Right hindlimb (tissue), 1 donor: ENCODE results near the gene HSFX4.
"Not testable (repeated sequence)": the region's sequence is repeated elsewhere in the genome, so short reads cannot be mapped to it uniquely, and the experiment has no call there.

Experiments used
- DNase-seq: peaks from one replicate; pipeline ENCODE4 v3.0.0-alpha.2; 2018

HSFX4 gene

DNA sequence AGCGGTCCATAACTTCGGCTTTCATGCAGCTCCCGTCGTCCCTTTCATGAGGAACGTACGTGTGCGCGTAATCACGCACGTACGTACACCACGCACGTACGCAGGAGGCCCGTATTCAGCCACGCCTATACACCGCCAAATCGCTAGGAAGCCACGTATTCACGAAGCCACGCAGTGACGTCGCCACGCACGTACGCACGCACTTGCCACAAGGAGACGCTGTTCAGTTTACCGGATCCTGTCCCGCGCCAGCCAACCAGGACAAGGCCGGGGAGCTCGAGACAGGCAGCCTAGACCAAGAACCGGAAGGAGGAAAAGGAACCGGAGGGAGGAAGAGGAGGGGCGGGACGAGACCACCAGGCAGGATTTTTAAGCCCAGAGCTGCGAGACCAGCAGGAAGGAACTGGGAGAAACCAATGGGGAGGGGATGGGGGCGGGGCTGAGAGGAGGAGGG, 9.1 kb downstream of the HSFX4 start, which contains the start of gene EOLA2:
Gene EOLA2, minus strand, starts transcription at position 65 of the 454 bp plus-strand sequence. CDS start 4,617 bp downstream, outside the sequence.
- peak; percentile 97 for DNase-seq

DNA sequence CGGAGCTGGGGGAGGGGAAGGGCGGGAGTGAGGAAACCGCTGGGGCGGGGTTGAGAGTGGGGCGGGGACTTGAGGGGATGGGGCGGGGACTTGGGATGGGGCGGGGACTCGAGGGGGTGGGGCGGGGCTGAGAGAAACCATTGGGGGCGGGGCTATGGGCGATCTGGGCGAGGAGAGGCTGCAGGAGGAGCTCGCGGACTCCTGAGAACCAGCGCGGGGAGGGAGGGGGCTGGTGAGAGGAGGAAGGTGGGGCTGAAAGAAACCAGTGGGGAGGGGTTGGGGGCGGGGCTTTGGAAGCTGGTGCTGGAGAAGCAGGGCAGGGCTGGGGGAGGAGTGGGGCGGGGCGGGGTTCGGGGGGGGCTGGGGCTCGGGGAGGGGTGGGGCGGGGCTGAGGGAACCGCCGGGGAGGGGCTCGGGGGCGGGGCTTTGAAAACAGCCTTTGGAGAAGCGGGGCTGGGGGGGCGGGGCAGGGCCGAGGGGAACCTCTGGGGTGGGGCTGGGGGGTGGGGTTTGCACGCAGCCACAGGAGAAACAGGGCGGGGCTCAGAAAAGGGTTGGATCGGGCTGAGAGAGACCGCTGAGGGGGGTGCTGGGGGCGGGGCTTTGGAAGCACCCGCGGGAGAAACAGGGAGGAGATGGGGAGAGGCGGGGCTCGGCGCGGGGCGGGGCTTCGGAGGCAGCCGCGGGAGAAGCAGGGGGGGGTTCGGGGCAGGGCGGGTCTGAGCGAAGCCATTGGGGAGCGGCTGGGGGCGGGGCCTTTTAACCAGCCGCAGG, 9.7 kb downstream of the HSFX4 start:
- peak; percentile 96 for DNase-seq

DNA sequence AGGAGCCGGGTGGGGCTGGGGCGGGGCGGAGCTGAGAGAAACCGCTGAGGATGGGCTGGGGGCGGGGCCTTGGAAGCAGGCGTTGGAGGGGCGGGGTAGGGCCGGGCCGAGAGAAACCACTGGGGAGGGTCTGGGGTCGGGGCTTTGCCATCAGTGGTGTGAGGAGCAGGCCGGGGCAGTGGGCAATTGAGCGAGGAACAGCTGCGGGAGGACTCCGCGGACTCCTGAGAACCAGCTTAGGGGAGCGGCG, 10.2 kb downstream of the HSFX4 start:
- DNase-seq: no peak

DNA sequence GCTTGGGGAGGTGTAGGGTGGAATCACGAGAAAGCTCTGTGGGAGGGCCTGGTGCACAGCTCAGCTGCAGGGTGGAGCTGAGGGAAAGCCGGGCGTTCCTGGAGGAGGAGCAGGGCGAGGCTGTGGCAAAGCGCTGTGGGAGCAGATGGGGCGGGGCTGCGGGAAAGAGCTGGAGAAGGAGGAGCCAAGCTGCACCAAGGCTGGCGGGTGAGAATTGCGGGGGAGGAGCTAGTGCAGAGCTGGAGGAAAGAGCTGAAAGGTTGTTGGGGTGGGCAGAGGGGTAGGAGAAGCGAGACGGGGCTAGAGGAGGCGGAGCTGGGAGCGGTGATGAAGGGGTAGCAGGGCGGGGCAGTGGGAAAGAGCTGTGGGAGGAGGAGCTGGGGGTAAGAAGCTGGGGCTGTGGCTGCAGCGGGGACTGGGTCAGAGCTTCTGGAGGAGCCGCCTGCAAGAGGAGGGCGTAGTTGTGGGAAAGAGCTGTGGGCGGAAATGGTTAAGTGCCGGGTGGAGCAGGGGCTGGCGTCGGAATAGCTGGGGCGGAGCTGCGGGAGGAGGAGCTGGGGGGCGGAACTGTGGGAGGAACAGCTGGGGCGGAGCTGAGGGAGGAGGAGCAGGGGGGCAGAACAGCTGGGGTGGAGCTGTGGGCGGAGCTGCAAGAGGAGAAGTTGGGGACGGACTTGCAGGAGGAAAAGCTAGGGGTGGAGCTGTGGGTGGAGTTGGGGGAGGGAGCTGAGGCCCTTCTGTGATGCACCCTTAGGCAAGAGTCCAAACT, 10.7 kb downstream of the HSFX4 start:
- peak; percentile 97 for DNase-seq

DNA sequence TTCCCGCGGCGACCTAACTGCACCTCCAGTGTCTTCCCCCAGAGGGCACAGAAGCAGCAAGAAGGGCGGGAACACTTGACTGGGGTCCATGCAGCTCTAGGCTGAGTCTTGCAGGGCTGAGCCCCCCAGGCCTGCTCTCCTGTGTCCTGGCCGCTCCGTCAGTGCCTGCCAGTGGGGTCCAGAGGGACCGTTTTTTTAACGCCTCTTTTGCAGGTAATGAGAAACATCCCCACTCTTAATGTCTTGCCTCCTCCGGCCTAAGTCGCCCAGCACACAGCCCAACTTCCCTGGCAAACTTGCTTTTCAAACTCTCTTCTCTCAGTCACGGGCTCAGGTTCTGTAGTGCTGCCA, 11.3 kb downstream of the HSFX4 start:
- not testable (repeated sequence) for DNase-seq

DNA sequence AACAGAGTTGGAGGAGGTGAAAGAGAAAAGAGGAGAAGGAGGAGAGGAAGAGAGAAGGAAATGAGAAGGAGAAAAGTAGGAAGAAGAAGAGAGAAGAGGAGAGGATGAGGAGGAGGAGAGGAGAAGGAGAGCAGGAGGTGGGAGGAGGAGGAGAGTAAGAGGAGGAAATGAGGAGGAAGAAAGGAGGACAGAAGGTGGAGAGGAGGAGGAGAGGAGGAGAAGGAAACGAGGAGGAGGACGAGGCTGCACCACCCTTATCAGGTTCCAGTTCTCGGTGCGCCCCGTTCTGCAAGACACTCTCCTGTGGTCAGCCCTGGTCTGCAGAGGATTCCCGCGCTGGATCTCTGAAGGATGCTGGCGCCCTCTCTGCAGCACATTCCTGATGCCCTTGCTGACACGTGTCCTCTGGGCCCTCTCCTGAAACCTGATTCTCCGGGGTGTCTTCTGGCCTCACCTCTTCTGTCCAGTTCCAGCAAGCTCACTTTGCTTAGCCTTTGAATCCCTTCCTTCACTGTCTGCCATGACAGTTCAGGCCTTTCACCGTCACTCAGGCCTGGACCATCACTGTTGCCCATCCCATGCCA, 15.8 kb downstream of the HSFX4 start:
- DNase-seq: not testable (repeated sequence)

DNA sequence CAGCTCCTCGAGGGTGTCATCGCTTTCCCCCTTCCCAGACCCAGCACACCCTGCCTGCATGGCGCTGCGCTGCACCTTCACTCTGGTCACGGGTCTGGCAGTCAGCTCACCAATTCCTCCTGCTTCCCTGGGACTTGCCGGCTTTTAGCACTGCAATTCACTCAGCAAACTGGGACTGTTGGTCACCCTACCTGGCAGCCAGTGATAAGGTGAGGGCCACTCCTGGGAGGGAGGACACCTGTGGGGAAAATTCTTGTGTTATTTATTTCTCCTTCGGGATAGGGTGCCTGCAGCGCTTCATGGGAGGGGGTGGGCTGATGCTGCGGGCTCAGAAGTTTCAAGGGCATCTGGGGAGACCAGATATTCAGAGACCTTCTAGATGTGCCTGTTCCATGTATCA, 16.4 kb downstream of the HSFX4 start:
- DNase-seq: not testable (repeated sequence)

DNA sequence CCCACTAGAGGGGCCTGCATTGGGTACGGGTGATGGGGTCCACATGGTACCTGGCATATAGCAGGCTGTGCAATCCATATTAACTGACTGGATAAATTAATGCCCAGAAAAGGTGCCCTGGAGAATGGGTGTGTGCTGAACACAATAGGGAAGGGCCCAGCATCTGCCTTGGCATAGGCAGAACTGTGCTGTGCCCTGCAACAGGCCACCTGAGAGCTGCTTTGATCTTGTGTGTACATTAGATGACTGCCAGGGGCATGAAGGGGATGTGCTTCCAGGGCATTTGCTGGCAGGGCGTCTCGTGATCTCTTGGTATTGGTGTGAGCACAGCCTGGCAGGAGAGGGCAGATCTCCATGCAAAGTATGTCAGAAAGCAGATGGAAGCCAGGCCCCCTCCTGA, 17.6 kb downstream of the HSFX4 start:
- not testable (repeated sequence) for DNase-seq

DNA sequence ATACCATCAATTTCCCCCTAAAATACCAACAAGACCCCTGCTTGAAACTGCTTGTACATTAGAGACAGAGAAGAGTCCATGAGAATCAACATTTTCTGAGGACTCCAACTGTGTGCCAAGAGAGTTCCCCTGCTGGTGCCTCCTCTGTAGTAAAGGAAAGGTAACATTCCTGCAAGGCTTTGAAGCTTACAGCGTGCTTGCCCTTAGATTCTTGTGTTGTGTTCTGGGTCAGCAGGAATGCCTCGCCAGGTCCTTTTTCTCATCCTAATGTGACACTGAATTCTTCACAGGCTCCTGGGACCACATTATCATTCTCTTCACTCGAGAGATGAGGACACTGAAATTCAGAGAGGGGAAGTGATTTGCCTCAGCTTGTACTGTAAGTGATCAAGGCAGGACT, 18.6 kb downstream of the HSFX4 start:
- DNase-seq: no peak

DNA sequence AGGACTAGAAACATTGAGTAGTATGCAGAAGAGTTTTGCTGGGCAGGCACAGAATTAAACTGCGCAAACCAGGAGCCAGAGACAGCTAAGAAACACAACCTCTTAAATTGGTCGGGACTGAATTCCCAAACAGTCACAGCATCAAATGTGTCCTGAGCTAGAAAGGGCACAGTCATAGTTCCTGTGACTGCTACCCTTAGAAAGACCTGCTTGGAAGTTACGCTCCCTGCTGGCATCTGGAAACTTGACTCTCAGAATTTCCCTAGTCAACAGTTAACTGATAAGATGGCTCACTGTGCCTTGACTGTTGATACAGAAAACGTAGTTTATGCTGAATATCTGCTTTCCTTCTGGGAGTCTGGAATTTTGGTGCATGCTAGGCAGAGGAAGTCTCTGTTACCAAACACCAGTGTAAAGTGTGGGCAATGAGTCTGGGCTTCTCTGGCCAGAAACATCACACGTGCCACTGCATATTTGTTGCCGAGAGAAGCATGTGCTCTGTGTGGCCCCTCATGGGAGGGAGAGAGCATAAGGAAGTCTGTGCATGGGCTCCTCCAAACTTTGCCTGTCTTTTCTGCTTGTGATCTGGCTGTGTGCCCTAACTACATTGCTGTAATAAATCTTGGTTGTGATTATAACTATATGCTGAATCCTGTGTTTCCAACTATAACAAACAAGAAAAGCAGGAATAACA, 20.5 kb downstream of the HSFX4 start:
- DNase-seq: no peak

DNA sequence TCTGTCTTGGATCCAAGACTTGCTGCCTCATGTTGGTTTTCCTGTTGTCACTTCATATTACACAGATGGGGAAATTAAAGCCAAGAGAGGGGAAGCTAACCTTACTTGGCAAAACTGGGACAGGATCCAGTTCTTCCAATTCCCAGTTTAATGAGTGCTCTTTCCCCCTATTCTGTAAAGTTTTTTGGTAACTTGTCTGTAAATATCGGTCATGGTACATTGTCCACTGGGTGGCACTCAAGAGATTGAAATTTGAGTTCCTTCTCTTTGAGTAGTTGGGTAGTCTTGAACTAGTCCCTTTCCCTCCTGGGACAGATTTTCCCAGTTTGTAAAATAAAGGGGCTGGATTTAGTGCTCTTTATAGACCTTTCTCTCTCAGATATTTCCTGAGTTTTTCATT, 21.3 kb downstream of the HSFX4 start:
- no peak for DNase-seq

DNA sequence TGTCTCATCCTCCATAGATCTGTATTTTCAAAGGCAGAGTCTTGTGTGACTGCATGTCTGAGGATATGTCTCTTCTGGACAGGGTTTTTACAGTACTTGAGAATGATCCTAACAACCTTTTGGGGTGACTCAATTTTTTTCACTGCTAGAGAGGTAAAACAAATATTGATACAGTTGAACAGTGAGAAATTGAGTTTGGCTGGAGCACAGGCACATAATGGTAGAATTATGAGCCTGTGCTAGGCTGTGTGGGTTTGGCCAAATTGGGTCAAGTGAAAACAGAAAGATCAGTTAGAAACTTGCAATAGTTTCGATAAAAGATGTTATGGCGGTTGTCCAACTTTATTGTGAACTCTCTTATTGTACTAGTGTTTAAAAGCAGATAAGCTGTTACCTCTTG, 32.2 kb downstream of the HSFX4 start:
- DNase-seq: no peak

DNA sequence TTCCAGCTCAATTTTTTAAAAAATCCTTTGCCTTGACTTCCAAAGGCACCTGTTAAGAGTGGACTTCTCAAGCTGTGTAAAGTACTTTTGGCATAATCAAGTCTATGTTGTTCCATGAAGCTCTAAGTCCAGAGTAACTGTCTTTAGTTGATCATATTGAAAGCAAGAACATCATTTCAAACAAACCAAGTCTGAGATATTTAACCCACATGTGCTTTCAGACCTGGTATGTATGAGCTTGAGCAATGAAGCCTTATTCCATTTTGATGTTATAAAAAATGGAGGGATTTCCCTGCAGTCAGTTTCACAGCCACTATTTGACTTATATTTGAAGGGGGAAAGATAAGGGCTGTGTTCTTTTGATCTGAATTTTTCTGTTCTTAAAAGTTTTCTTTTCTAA, 32.6 kb downstream of the HSFX4 start:
- no peak for DNase-seq

DNA sequence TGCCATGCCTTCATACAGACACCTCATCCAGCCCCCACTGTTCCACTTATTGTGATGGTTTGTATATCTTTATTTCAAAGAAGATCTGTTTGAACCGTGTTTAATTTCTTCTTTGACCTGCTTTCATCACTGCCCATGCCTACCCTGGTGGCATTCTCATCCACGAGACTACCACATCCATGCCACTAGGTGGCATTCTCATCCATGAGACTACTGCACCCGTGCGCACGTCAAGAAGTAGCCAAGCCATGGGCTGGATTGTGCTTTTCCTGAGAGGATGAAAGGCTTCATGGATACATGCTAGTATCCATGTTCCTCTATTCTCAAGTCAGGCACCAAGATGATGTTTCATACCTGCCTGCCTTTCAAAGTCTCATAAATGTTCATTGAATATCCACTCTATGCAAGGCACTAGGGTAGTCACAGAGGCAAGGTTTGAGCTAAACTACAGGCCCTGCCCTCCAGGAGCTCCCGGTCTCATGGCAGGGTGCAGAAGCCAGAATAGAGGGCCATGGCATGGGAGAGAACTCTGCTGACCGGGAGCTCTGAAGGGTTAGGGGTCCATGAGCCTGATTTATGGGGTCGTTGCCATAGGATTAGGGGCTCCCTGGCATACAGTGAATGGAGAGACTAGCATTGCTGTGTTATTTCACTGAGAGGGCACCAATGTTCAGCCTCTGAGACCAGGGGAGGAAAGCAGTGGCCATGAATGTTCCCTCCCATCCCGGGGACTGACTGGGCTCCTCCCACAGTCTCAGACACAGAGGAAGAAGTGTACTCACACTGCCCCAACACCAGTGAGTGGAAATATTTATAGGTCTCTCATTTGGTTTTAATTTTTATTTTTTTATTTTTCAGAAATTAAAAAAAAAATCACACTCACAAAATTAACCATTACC, 33.7 kb downstream of the HSFX4 start:
- DNase-seq: peak; percentile 55

DNA sequence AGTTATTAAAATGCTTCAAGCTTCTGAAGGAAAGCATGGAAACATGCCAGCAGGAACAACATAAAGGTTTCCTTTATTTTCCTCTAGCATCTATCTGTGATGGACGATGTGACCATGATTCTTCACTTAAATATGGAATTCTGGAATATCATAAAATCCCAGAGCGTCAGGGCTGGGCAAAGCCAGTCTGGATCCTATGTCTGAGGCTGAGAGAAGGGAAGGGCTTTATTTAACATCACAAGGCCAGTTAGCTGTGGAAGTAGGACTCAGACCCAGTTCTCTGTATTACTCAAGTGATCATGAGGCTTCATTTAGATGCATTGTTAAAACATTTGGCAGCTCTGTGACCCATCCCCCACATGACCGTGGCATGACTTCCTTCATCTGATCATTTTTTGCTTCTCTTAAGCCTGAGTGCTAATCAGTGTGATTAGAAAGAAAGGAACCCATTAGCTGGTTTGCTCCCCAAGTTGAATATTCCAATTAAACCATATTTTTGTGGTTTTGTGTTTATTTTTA, 49.8 kb downstream of the HSFX4 start:
- no peak for DNase-seq
